HepG2 (cell line): ENCODE measurements around the gene SOBP. TPM values are rescaled to one million over a fixed set of nuclear protein-coding genes. Genes with fewer than 3 reads are reported as not detected.

Experiments used
- ATAC-seq: fragments of 200-7000 bp; cut with Tn5 transposase; 3 replicates; pipeline ENCODE4 v1.9.1; 2020; ENCODE audit warnings: mild to moderate bottlenecking, moderate library complexity
- BruUV-seq: library from RNA; stranded (reverse); fragments of 400-500 nt; replicated peaks from 2 replicates; lab custom pipeline; 2021; lab: Mats Ljungman, UMichigan
- CTCF ChIA-PET: fragments of 300-600 bp; formaldehyde crosslinking; extraction: SDS; loops from one replicate; lab custom pipeline; 2021; ENCODE audit warnings: low total read pairs, inconsistent platforms, low intra/inter-chr PET ratio; lab: Yijun Ruan, JAX
- POLR2A ChIA-PET: fragments of 350-600 bp; sonication (Branson Sonifier 250); formaldehyde crosslinking; loops from one replicate; lab custom pipeline; 2020; ENCODE audit warnings: antibody characterized with exemption, inconsistent platforms; lab: Yijun Ruan, JAX
- DNase-seq: peaks from one replicate; pipeline ENCODE4 v3.0.0-alpha.2; 2015; ENCODE audit warnings: low spot score
- FAIRE-seq: peaks from 3 replicates; lab custom pipeline; 2011; peaks lifted over from hg19 to GRCh38; lab: Jason Lieb, UNC
- H2AFZ ChIP-seq: one replicate; pipeline ENCODE4 v1.6.1; 2011; ENCODE audit warnings: low read length, inconsistent platforms
- H3K27ac ChIP-seq: fragments of 300-600 bp; 3 replicates; pipeline ENCODE4 v1.8.0; 2011; ENCODE audit warnings: mixed run types, mild to moderate bottlenecking, mixed read lengths, low read length, inconsistent platforms; ENCODE audit not compliant: insufficient read depth; ENCODE audit errors: extremely low read length
- H3K27me3 ChIP-seq, 2 experiments: fragments of 200-600 bp in 1 of 2; 2 replicates in 1 of 2; 3 replicates in 1 of 2; pipeline versions ENCODE4 v1.6.0 to v1.8.0; 2011; ENCODE audit warnings: low read length in 2 of 2, mild to moderate bottlenecking in 2 of 2, moderate library complexity in 2 of 2, inconsistent platforms in 1 of 2; ENCODE audit not compliant: insufficient read depth in 2 of 2, control insufficient read depth in 1 of 2
- H3K36me3 ChIP-seq, 2 experiments: fragments of 200-600 bp in 1 of 2; replicated peaks in 1 of 2; 2 replicates in 1 of 2; 3 replicates in 1 of 2; pipeline versions ENCODE4 v1.5.1 to v1.8.0; 2011; ENCODE audit warnings: low read length in 2 of 2, inconsistent platforms in 1 of 2; ENCODE audit not compliant: insufficient read depth in 2 of 2, control insufficient read depth in 1 of 2
- H3K4me1 ChIP-seq: 2 replicates; pipeline ENCODE4 v1.5.1; 2012; ENCODE audit warnings: low read length, inconsistent platforms; ENCODE audit not compliant: insufficient read depth
- H3K4me2 ChIP-seq: 2 replicates; pipeline ENCODE4 v1.6.0; 2011; ENCODE audit warnings: low read depth, low read length, inconsistent platforms
- H3K4me3 ChIP-seq, 3 experiments: fragments of 200-600 bp in 1 of 3; sonication (generic), shearing (Covaris generic) in 1 of 3; replicated peaks in 1 of 3; 2 replicates each; pipeline ENCODE4 v1.5.1; 2011 to 2016; ENCODE audit warnings: low read length in 3 of 3, inconsistent platforms in 2 of 3, low read depth in 2 of 3, mild to moderate bottlenecking in 2 of 3, control low read depth in 1 of 3, mixed read lengths in 1 of 3; ENCODE audit not compliant: insufficient read depth in 1 of 3
- H3K79me2 ChIP-seq: one replicate; pipeline ENCODE4 v1.6.1; 2011; ENCODE audit warnings: low read length, inconsistent platforms; ENCODE audit not compliant: insufficient read depth
- H3K9ac ChIP-seq: 2 replicates; pipeline ENCODE4 v1.6.0; 2011; ENCODE audit warnings: mild to moderate bottlenecking, low read depth, low read length, inconsistent platforms; ENCODE audit not compliant: insufficient read depth
- H3K9me3 ChIP-seq: 2 replicates; pipeline ENCODE4 v1.5.1; 2012; ENCODE audit warnings: mild to moderate bottlenecking, low read length
- H4K20me1 ChIP-seq: 2 replicates; pipeline ENCODE4 v1.6.0; 2011; ENCODE audit warnings: inconsistent platforms, mild to moderate bottlenecking, low read length, moderate library complexity; ENCODE audit not compliant: insufficient read depth
- ATF7 ChIP-seq, 2 experiments: fragments of 450-650 bp in 1 of 2; sonication (generic) in 1 of 2; formaldehyde crosslinking in 1 of 2; IDR thresholded peaks; 2 replicates each; pipeline versions ENCODE4 v1.4.0 to v1.6.1; 2016 to 2020; ENCODE audit warnings: antibody characterized with exemption in 1 of 2, mild to moderate bottlenecking in 1 of 2, missing genetic modification reagents in 1 of 2
- KDM4B ChIP-seq: sonication (generic); formaldehyde crosslinking; IDR thresholded peaks from 2 replicates; pipeline ENCODE4 v1.4.0; 2020; ENCODE audit warnings: missing genetic modification reagents
- KLF11 ChIP-seq: IDR thresholded peaks from 2 replicates; pipeline ENCODE4 v1.6.1; 2016; ENCODE audit warnings: missing compliant biosample characterization
- KLF15 ChIP-seq: sonication (generic); formaldehyde crosslinking; IDR thresholded peaks from 2 replicates; pipeline ENCODE4 v1.8.1; 2023; ENCODE audit warnings: borderline replicate concordance, mild to moderate bottlenecking, inconsistent platforms, missing genetic modification reagents, mixed read lengths
- NCOA1 ChIP-seq: sonication (generic); formaldehyde crosslinking; IDR thresholded peaks from 2 replicates; pipeline ENCODE4 v1.9.0; 2021; ENCODE audit warnings: missing genetic modification reagents
- TRIM24 ChIP-seq: sonication (generic); formaldehyde crosslinking; IDR thresholded peaks from 2 replicates; pipeline ENCODE4 v1.8.0; 2022; ENCODE audit warnings: mild to moderate bottlenecking, missing genetic modification reagents
- ZNF543 ChIP-seq: sonication (generic); formaldehyde crosslinking; IDR thresholded peaks from 2 replicates; pipeline ENCODE4 v1.4.0; 2020; ENCODE audit warnings: mild to moderate bottlenecking, missing genetic modification reagents
- ZNF567 ChIP-seq: sonication (generic); formaldehyde crosslinking; IDR thresholded peaks from 2 replicates; pipeline ENCODE4 v1.8.1; 2023; ENCODE audit warnings: mild to moderate bottlenecking, missing genetic modification reagents, borderline replicate concordance
- ZNF782 ChIP-seq: sonication (generic); formaldehyde crosslinking; IDR thresholded peaks from 2 replicates; pipeline ENCODE4 v1.4.0; 2020; ENCODE audit warnings: missing genetic modification reagents, mild to moderate bottlenecking, borderline replicate concordance
- WGBS: methylation state at CpG from one replicate; pipeline ENCODE4 v1.1.6; 2017; ENCODE audit warnings: low lambda C conversion rate; 5-methylcytosine and 5-hydroxymethylcytosine counted together
- in situ Hi-C: cut with HindIII; loops from 2 replicates; pipeline ENCODE4 v1.10.0; 2017; ENCODE audit warnings: low pct_unique_long_range_greater_than_20kb; ENCODE audit not compliant: extremely low pct_ligation_motif_present
- intact Hi-C: fragments of 100-400 bp; cut with micrococcal nuclease; formaldehyde crosslinking; loops from one replicate; pipeline ENCODE4 v1.10.0; 2022; ENCODE audit not compliant: unreplicated experiment
- polyA plus RNA-seq, 8 experiments: library from polyadenylated mRNA; depleted of rRNA in 3 of 8; stranded (reverse) in 7 of 8; unstranded in 1 of 8; fragments of >200 nt; fragmentation: Illumina TruSeq in 4 of 8; extraction: Trizol in 4 of 8; gene quantifications; 2 replicates each; pipeline versions ENCODE4 v1.2.1 to v1.2.3, GENCODE V29; 2011 to 2016; ENCODE audit warnings: low read depth in 4 of 8, missing spikeins in 1 of 8, mixed read lengths in 1 of 8; ENCODE audit not compliant: insufficient read depth in 1 of 8
- total RNA-seq, 5 experiments: library from RNA; depleted of rRNA; stranded (reverse); fragments of >200 nt; fragmentation: Illumina TruSeq; extraction: Trizol; gene quantifications; 2 replicates each; pipeline ENCODE4 v1.2.3, GENCODE V29; 2016; ENCODE audit warnings: low read depth in 1 of 5
- TF ChIP-seq, protein P1 (sequence below): IDR thresholded peaks from 2 replicates; pipeline ENCODE4 v1.6.1; 2018; ENCODE audit warnings: missing genetic modification reagents, mild to moderate bottlenecking, missing compliant biosample characterization
- TF ChIP-seq, protein P2 (sequence below): sonication (generic); formaldehyde crosslinking; IDR thresholded peaks from 2 replicates; pipeline ENCODE4 v1.8.0; 2022; ENCODE audit warnings: low read depth, missing genetic modification reagents
- TF ChIP-seq, protein P3 (sequence below): sonication (generic); formaldehyde crosslinking; IDR thresholded peaks from 2 replicates; pipeline ENCODE4 v1.5.0; 2020; ENCODE audit warnings: mild to moderate bottlenecking, missing genetic modification reagents, borderline replicate concordance
- TF ChIP-seq, protein P4 (sequence below): fragments of 450-650 bp; IDR thresholded peaks from 2 replicates; pipeline ENCODE4 v1.6.1; 2017; ENCODE audit warnings: mild to moderate bottlenecking

Gene SOBP
- total and polyA plus RNA-seq, 2 of the 13 experiments (the other 11 are each of a cell fraction or from before 2014, with no cell fraction given) = 1.5 to 6.9 TPM

DNA sequence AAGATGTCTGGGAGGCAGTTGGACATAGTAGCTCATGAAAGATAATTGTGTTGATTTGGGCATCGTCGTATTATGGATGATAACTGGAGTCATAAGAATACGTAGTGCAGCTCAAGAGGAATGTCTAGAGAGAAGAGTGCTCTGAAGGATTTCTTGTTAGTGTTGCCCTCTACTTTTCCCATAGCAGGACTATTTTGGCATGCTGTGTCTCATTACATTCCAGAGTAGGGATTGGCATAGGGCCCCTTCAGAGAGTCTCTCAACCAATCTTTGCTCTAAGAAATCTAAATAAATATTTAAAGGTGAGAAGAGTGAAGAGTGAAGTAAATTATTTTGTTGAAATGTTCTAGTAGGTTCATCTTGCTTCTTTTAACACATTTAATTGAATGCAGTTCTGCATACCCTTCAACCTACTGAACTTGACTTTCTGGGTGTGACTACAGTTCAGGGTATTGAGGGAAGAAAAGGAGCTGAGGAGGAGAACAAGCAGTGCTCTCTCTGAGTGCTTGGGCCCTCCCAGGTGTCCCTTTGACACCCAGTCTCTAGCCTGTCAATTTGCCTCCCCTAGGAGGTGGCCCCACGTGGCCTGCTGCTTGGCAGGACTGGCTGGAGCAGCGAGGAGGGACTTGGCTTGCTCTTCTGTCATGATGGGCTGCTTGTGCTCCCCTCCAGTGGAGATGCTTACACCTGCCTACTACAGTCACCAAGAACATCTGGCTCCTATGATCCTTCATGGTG lies 33.3 kb downstream of the SOBP start:
- no peaks in the 10 kb centered on the region for H3K27me3 ChIP-seq
- H3K36me3 ChIP-seq = peaks cover 5 to 20% of the 10 kb centered on the region in 2 experiments; a peak in 3 of 5 replicates
- H3K79me2 ChIP-seq = peaks cover 4% of the 10 kb centered on the region
- no peaks in the 10 kb centered on the region for H3K4me1 ChIP-seq
- intact Hi-C loops = no loop called here
- no peaks in the 10 kb centered on the region for H3K9me3 ChIP-seq
- POLR2A ChIA-PET = no interaction called here
- DNase-seq (no peak), FAIRE-seq (no peak), ATAC-seq (no peak)
- H4K20me1 ChIP-seq = no peaks in the 10 kb centered on the region
- WGBS = 96% methylated on average over 3 of the region's 5 CpGs
- H3K4me2 ChIP-seq = no peak overlapping the region
- no TSS peak for BruUV-seq
- no peak overlapping the region for H3K9ac ChIP-seq
- H2AFZ ChIP-seq = no peak overlapping the region
- in situ Hi-C loops = no loop called here
- no peak overlapping the region for H3K27ac ChIP-seq
- no peak overlapping the region for H3K4me3 ChIP-seq
- CTCF ChIA-PET = no interaction called here
- TF ChIP-seq ZNF543 (CRISPR knock-in tag) (no peak), ZNF567 (CRISPR knock-in tag) (no peak), KDM4B (no peak), TRIM24 (CRISPR knock-in tag) (no peak), NCOA1 (CRISPR knock-in tag) (no peak), ZNF782 (CRISPR knock-in tag) (no peak), ATF7 (IDR thresholded peaks at IDR 0.05) (no peak), ATF7 (CRISPR knock-in tag; IDR thresholded peaks at IDR 0.05) (no peak), KLF15 (no peak), KLF11 (CRISPR knock-in tag) (no peak)
- TF ChIP-seq, protein P1, sequence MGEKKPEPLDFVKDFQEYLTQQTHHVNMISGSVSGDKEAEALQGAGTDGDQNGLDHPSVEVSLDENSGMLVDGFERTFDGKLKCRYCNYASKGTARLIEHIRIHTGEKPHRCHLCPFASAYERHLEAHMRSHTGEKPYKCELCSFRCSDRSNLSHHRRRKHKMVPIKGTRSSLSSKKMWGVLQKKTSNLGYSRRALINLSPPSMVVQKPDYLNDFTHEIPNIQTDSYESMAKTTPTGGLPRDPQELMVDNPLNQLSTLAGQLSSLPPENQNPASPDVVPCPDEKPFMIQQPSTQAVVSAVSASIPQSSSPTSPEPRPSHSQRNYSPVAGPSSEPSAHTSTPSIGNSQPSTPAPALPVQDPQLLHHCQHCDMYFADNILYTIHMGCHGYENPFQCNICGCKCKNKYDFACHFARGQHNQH = no peak
- TF ChIP-seq, protein P2, sequence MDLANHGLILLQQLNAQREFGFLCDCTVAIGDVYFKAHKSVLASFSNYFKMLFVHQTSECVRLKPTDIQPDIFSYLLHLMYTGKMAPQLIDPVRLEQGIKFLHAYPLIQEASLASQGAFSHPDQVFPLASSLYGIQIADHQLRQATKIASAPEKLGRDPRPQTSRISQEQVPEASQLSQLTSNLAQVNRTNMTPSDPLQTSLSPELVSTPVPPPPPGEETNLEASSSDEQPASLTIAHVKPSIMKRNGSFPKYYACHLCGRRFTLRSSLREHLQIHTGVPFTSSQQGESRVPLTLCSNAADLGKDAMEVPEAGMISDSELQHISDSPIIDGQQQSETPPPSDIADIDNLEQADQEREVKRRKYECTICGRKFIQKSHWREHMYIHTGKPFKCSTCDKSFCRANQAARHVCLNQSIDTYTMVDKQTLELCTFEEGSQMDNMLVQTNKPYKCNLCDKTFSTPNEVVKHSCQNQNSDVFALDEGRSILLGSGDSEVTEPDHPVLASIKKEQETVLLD = no peak
- TF ChIP-seq, protein P3, sequence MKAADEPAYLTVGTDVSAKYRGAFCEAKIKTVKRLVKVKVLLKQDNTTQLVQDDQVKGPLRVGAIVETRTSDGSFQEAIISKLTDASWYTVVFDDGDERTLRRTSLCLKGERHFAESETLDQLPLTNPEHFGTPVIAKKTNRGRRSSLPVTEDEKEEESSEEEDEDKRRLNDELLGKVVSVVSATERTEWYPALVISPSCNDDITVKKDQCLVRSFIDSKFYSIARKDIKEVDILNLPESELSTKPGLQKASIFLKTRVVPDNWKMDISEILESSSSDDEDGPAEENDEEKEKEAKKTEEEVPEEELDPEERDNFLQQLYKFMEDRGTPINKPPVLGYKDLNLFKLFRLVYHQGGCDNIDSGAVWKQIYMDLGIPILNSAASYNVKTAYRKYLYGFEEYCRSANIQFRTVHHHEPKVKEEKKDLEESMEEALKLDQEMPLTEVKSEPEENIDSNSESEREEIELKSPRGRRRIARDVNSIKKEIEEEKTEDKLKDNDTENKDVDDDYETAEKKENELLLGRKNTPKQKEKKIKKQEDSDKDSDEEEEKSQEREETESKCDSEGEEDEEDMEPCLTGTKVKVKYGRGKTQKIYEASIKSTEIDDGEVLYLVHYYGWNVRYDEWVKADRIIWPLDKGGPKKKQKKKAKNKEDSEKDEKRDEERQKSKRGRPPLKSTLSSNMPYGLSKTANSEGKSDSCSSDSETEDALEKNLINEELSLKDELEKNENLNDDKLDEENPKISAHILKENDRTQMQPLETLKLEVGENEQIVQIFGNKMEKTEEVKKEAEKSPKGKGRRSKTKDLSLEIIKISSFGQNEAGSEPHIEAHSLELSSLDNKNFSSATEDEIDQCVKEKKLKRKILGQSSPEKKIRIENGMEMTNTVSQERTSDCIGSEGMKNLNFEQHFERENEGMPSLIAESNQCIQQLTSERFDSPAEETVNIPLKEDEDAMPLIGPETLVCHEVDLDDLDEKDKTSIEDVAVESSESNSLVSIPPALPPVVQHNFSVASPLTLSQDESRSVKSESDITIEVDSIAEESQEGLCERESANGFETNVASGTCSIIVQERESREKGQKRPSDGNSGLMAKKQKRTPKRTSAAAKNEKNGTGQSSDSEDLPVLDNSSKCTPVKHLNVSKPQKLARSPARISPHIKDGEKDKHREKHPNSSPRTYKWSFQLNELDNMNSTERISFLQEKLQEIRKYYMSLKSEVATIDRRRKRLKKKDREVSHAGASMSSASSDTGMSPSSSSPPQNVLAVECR (CRISPR knock-in tag) = no peak
- TF ChIP-seq, protein P4, sequence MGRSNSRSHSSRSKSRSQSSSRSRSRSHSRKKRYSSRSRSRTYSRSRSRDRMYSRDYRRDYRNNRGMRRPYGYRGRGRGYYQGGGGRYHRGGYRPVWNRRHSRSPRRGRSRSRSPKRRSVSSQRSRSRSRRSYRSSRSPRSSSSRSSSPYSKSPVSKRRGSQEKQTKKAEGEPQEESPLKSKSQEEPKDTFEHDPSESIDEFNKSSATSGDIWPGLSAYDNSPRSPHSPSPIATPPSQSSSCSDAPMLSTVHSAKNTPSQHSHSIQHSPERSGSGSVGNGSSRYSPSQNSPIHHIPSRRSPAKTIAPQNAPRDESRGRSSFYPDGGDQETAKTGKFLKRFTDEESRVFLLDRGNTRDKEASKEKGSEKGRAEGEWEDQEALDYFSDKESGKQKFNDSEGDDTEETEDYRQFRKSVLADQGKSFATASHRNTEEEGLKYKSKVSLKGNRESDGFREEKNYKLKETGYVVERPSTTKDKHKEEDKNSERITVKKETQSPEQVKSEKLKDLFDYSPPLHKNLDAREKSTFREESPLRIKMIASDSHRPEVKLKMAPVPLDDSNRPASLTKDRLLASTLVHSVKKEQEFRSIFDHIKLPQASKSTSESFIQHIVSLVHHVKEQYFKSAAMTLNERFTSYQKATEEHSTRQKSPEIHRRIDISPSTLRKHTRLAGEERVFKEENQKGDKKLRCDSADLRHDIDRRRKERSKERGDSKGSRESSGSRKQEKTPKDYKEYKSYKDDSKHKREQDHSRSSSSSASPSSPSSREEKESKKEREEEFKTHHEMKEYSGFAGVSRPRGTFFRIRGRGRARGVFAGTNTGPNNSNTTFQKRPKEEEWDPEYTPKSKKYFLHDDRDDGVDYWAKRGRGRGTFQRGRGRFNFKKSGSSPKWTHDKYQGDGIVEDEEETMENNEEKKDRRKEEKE = no peak
